A549 (cell line): ENCODE data around the gene CDKN1C. TPM values are rescaled to one million over a fixed set of nuclear protein-coding genes. Genes with fewer than 3 reads are reported as not detected.
A peak's percentile ranks its signal among the peaks of the same experiment; 100 is the strongest.

Source experiments
- ATAC-seq, 2 experiments: fragments of 200-7000 bp in 1 of 2; fragments of >200 bp in 1 of 2; cut with Nextera tagmentation in 1 of 2; cut with Tn5 transposase in 1 of 2; 3 replicates each; pipeline versions ENCODE4 v1.8.0 to v1.9.1; 2018 to 2020; ENCODE audit warnings: mild to moderate bottlenecking in 1 of 2, moderate library complexity in 1 of 2
- CTCF ChIA-PET: fragments of 300-600 bp; sonication (Branson Sonifier 250); formaldehyde crosslinking; extraction: SDS; loops from one replicate; lab custom pipeline; 2021; ENCODE audit warnings: antibody characterized with exemption, inconsistent platforms; lab: Yijun Ruan, JAX
- POLR2A ChIA-PET: fragments of 350-600 bp; formaldehyde crosslinking; extraction: SDS; loops from one replicate; lab custom pipeline; 2021; ENCODE audit warnings: antibody characterized with exemption, inconsistent platforms; lab: Yijun Ruan, JAX
- DNase-seq, 2 experiments: peaks; one replicate each; pipeline versions ENCODE4 v3.0.0 to v3.0.0-alpha.2; 2011 to 2016; ENCODE audit warnings: low read depth in 1 of 2, low spot score in 1 of 2
- FAIRE-seq: peaks from 2 replicates; lab custom pipeline; 2011; peaks lifted over from hg19 to GRCh38; lab: Jason Lieb, UNC
- H3K27ac ChIP-seq, 2 experiments: fragments of >200 bp; sonication (Bioruptor Twin); formaldehyde crosslinking; 3 replicates each; pipeline ENCODE4 v1.5.1; 2016 to 2017
- H3K4me1 ChIP-seq: fragments of >200 bp; sonication (Bioruptor Twin); formaldehyde crosslinking; 3 replicates; pipeline ENCODE4 v1.6.1; 2016
- H3K4me2 ChIP-seq: fragments of >200 bp; sonication (Bioruptor Twin); formaldehyde crosslinking; 3 replicates; pipeline ENCODE4 v1.6.1; 2016
- H3K4me3 ChIP-seq: fragments of >200 bp; sonication (Bioruptor Twin); formaldehyde crosslinking; 3 replicates; pipeline ENCODE4 v1.5.1; 2016
- H3K9me3 ChIP-seq: fragments of >200 bp; sonication (Bioruptor Twin); formaldehyde crosslinking; 3 replicates; pipeline ENCODE4 v1.6.1; 2016
- BHLHE40 ChIP-seq: IDR thresholded peaks from 2 replicates; pipeline ENCODE4 v1.6.1; 2012; ENCODE audit warnings: low read depth, low read length, inconsistent platforms
- CHD4 ChIP-seq: fragments of 200-600 bp; sonication (generic); IDR thresholded peaks from 2 replicates; pipeline ENCODE4 v1.6.1; 2016; ENCODE audit warnings: antibody characterized with exemption, mild to moderate bottlenecking, borderline replicate concordance
- EHF ChIP-seq: fragments of 250-450 bp; sonication (Bioruptor Pico); IDR thresholded peaks from 2 replicates; pipeline ENCODE4 v1.5.0; 2020; ENCODE audit warnings: mild to moderate bottlenecking
- ESRRA ChIP-seq: fragments of 150-350 bp; IDR thresholded peaks from 2 replicates; pipeline ENCODE4 v1.6.1; 2014; ENCODE audit warnings: mild to moderate bottlenecking, low read length, borderline replicate concordance
- HDAC2 ChIP-seq: fragments of 200-600 bp; sonication (generic); IDR thresholded peaks from 2 replicates; pipeline ENCODE4 v1.6.1; 2016
- HOXA7 ChIP-seq: fragments of 250-450 bp; sonication (Bioruptor Pico); IDR thresholded peaks from 2 replicates; pipeline ENCODE4 v1.5.0; 2020; ENCODE audit warnings: mild to moderate bottlenecking, moderate library complexity
- KDM1A ChIP-seq: fragments of 200-600 bp; sonication (generic); IDR thresholded peaks from 2 replicates; pipeline ENCODE4 v1.6.1; 2016; ENCODE audit warnings: low read depth, mild to moderate bottlenecking
- KDM5A ChIP-seq: fragments of 200-600 bp; sonication (generic); IDR thresholded peaks from 2 replicates; pipeline ENCODE4 v1.6.1; 2016; ENCODE audit warnings: antibody characterized with exemption, mild to moderate bottlenecking
- MYC ChIP-seq: IDR thresholded peaks from 2 replicates; pipeline ENCODE4 v1.6.1; 2012; ENCODE audit warnings: mild to moderate bottlenecking, inconsistent platforms, low read length, improper control_type of control experiment, borderline replicate concordance
- NFE2L2 ChIP-seq: fragments of 150-350 bp; conservative IDR thresholded peaks from 2 replicates; pipeline ENCODE4 v1.6.1; 2014; ENCODE audit warnings: low read length
- POLR2AphosphoS2 ChIP-seq: conservative IDR thresholded peaks from 2 replicates; pipeline ENCODE4 v1.6.1; 2012; ENCODE audit warnings: low read length, improper control_type of control experiment, inconsistent platforms
- RAD21 ChIP-seq, 2 experiments: fragments of >200 bp in 1 of 2; sonication (Bioruptor Twin) in 1 of 2; formaldehyde crosslinking in 1 of 2; IDR thresholded peaks in 1 of 2; conservative IDR thresholded peaks in 1 of 2; 2 replicates in 1 of 2; 3 replicates in 1 of 2; pipeline ENCODE4 v1.6.1; 2012 to 2018; ENCODE audit warnings: inconsistent platforms in 1 of 2
- RCOR1 ChIP-seq: fragments of 150-350 bp; IDR thresholded peaks from 2 replicates; pipeline ENCODE4 v1.6.1; 2014; ENCODE audit warnings: antibody characterized with exemption, low read length, low read depth
- TFCP2L1 ChIP-seq: fragments of 250-450 bp; sonication (Bioruptor Pico); IDR thresholded peaks from 2 replicates; pipeline ENCODE4 v1.5.0; 2021; ENCODE audit warnings: mild to moderate bottlenecking
- ZNF302 ChIP-seq: fragments of 250-450 bp; sonication (Bioruptor Pico); IDR thresholded peaks from 2 replicates; pipeline ENCODE4 v1.9.0; 2021; ENCODE audit warnings: inconsistent platforms, mild to moderate bottlenecking, moderate library complexity
- WGBS: methylation state at CpG from one replicate; pipeline ENCODE4 v1.1.6; 2017; ENCODE audit errors: missing lambda C conversion rate; 5-methylcytosine and 5-hydroxymethylcytosine counted together
- polyA plus RNA-seq, 4 experiments: library from polyadenylated mRNA; depleted of rRNA in 3 of 4; stranded (reverse); fragments of >200 nt; fragmentation: RNase III in 1 of 4; extraction: RNeasy Plus Mini Kit Qiagen cat#74134 plus additional on column Dnase treatment in 1 of 4; gene quantifications; 2 replicates in 3 of 4; 3 replicates in 1 of 4; pipeline ENCODE4 v1.2.3, GENCODE V29; 2011 to 2017
- TF ChIP-seq, protein P1 (sequence below): fragments of >200 bp; sonication (Bioruptor Twin); formaldehyde crosslinking; IDR thresholded peaks from 3 replicates; pipeline ENCODE4 v1.6.1; 2016
- TF ChIP-seq, protein P2 (sequence below): fragments of 450-650 bp; IDR thresholded peaks from 2 replicates; pipeline ENCODE4 v1.6.1; 2014; ENCODE audit warnings: antibody characterized with exemption
- TF ChIP-seq, protein P3 (sequence below): fragments of >200 bp; sonication (Bioruptor Twin); formaldehyde crosslinking; IDR thresholded peaks from 3 replicates; pipeline ENCODE4 v1.5.1; 2016
- TF ChIP-seq, protein P4 (sequence below): IDR thresholded peaks from 2 replicates; pipeline ENCODE4 v1.6.1; 2012

CDKN1C gene
- polyA plus RNA-seq, 2 of the 4 experiments (the other 2 are of a cell fraction) = 0.30 to 0.41 TPM

DNA sequence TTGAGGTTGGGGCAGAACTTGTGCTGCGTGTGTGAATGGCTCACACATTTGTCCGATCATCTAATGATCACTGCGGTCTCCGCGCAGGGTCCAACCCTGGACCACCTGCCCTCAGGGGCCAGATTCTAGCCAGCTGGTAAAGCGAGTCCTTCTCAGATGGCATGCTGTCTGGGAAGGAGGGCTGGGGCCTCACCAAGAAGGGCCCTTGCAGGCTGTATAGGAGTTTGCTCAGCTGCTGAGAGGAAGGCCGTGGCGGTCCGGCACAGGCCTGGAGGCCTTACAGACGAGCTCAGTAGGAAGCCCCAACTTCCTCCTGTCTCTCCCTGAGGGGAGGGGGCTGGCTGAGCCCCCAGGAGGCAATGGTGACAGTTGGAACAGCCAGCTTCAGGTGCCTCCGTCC is 29.9 kb upstream of the CDKN1C start:
- Histone ChIP-seq H3K4me3 (no peak overlapping the region), H3K4me1 (peaks cover 31% of the 10 kb centered on the region), H3K27ac (no peak overlapping the region), H3K9me3 (no peaks in the 10 kb centered on the region), H3K4me2 (no peak overlapping the region)
- ATAC-seq = no peak
- CTCF ChIA-PET = interaction anchor here (1.7 to 9.9 kb wide), 4 partner anchors 12 to 383 kb away, joined by 5 to 52 read pairs (median 24); partner anchors contain the start of gene PHLDA2
- DNase-seq = no peak
- POLR2A ChIA-PET = interaction anchor here (0.6 to 6.7 kb wide), 2 partner anchors 14 kb away, joined by 5 to 36 read pairs; partner anchors contain the start of gene PHLDA2
- FAIRE-seq = no peak
- 86% methylated on average over 11 of the region's 11 CpGs for WGBS
- TF ChIP-seq POLR2AphosphoS2 = no peak
- no peak for TF ChIP-seq NFE2L2
- TF ChIP-seq ZNF302 (CRISPR knock-in tag) = no peak
- TF ChIP-seq, protein P1, sequence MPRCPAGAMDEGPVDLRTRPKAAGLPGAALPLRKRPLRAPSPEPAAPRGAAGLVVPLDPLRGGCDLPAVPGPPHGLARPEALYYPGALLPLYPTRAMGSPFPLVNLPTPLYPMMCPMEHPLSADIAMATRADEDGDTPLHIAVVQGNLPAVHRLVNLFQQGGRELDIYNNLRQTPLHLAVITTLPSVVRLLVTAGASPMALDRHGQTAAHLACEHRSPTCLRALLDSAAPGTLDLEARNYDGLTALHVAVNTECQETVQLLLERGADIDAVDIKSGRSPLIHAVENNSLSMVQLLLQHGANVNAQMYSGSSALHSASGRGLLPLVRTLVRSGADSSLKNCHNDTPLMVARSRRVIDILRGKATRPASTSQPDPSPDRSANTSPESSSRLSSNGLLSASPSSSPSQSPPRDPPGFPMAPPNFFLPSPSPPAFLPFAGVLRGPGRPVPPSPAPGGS = no peak
- TF ChIP-seq ESRRA = no peak

DNA sequence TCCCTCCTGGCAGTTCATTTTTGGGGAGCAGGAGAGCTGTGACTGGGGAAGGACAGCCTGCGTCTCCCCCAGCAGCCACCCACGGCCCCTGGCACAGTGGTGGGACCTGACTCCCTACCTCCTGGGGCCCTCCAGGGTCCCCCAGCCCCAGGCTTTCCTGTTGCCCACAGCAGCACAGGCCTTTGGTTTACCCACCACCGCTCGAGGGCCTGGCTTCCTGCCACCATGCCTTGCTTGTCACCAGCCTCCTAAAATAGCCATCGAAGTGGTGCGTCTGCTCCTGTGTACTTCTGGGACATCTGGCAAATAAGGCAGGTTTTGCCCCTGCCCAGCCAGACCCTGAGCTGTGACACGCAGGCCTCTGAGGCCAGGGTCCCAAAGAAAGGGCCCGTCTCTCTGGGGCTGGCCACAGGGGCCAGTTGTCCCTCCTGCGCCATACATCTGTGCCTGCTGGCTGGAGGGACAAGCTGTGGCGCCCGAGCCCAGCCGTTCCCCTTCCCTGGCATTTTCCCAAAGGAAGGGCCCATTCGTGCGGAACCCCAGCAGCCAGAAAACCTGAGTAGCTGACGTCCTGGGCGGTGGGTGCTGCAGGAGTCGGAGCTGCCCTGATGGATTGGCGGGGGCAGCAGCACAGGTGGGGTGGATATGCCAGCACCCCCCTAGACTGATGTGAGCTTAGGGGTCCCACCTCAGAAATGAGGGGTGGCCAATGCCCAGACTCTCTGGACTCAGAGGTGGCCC is 29.1 kb upstream of the CDKN1C start:
- ChIA-PET CTCF (interaction anchor here (1.7 to 9.9 kb wide), 4 partner anchors 11 to 383 kb away, joined by 5 to 52 read pairs (median 20); partner anchors contain the start of gene PHLDA2), POLR2A (interaction anchor here (0.7 kb wide), 1 partner anchor 14 kb away, joined by 3 read pairs; no protein-coding TSS in a partner anchor)
- no peak for ATAC-seq
- Histone ChIP-seq H3K4me3 (no peak overlapping the region), H3K9me3 (no peaks in the 10 kb centered on the region), H3K27ac (peak overlapping the region in 1 of 2 experiments; percentile 90; a peak in 1 of 6 replicates), H3K4me1 (peaks cover 31% of the 10 kb centered on the region), H3K4me2 (no peak overlapping the region)
- TF ChIP-seq BHLHE40 = no peak
- no peak for TF ChIP-seq EHF (CRISPR knock-in tag)
- no peak for TF ChIP-seq KDM5A
- TF ChIP-seq HOXA7 (CRISPR knock-in tag) = no peak
- TF ChIP-seq CHD4 = no peak
- TF ChIP-seq RAD21 (conservative IDR thresholded peaks at IDR 0.05 in 1 of 2, IDR thresholded peaks at IDR 0.05 in 1 of 2) = no peak
- no peak for TF ChIP-seq HDAC2
- TF ChIP-seq, protein P2, sequence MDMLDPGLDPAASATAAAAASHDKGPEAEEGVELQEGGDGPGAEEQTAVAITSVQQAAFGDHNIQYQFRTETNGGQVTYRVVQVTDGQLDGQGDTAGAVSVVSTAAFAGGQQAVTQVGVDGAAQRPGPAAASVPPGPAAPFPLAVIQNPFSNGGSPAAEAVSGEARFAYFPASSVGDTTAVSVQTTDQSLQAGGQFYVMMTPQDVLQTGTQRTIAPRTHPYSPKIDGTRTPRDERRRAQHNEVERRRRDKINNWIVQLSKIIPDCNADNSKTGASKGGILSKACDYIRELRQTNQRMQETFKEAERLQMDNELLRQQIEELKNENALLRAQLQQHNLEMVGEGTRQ = no peak
- no peak for TF ChIP-seq KDM1A
- TF ChIP-seq MYC = no peak
- TF ChIP-seq, protein P3, sequence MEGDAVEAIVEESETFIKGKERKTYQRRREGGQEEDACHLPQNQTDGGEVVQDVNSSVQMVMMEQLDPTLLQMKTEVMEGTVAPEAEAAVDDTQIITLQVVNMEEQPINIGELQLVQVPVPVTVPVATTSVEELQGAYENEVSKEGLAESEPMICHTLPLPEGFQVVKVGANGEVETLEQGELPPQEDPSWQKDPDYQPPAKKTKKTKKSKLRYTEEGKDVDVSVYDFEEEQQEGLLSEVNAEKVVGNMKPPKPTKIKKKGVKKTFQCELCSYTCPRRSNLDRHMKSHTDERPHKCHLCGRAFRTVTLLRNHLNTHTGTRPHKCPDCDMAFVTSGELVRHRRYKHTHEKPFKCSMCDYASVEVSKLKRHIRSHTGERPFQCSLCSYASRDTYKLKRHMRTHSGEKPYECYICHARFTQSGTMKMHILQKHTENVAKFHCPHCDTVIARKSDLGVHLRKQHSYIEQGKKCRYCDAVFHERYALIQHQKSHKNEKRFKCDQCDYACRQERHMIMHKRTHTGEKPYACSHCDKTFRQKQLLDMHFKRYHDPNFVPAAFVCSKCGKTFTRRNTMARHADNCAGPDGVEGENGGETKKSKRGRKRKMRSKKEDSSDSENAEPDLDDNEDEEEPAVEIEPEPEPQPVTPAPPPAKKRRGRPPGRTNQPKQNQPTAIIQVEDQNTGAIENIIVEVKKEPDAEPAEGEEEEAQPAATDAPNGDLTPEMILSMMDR = no peak
- FAIRE-seq = no peak
- DNase-seq = no peak
- WGBS = 97% methylated on average over 18 of the region's 18 CpGs

DNA sequence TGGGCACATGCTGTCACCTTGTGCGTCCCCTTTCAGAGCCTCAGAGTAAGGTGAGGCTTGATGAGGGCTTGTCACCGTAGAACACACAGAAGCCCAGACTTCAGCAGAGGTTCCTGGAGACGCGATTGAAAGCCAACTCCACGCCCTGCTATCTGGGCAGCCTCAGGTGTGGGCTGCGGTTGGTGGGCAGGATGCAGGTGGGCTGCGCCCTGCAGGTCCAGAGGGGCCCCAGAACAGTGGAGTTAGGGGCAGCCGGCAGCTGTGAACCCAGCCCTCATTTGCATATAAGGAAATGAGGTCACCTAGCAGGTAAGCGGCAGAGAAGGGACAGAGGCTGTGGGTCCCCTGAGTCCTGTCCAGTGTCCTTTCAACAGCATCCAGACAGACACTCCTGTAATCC is 28.2 kb upstream of the CDKN1C start:
- no peak for FAIRE-seq
- POLR2A ChIA-PET = interaction anchor here (0.6 to 1.4 kb wide), 3 partner anchors 10 to 16 kb away, joined by 4 to 18 read pairs (median 9); partner anchors contain the start of gene PHLDA2
- Histone ChIP-seq H3K9me3 (no peaks in the 10 kb centered on the region), H3K4me2 (no peak overlapping the region; the same call in 2 of the 3 replicates), H3K4me3 (no peak overlapping the region), H3K27ac (peak overlapping the region; percentile 84 to 90), H3K4me1 (peaks cover 31% of the 10 kb centered on the region)
- no peak for DNase-seq
- CTCF ChIA-PET = interaction anchor here (1.0 to 9.9 kb wide), 8 partner anchors 8 to 382 kb away, joined by 3 to 52 read pairs (median 4); partner anchors contain the start of gene PHLDA2
- no peak for TF ChIP-seq TFCP2L1 (CRISPR knock-in tag)
- TF ChIP-seq, protein P3 = no peak
- no peak for TF ChIP-seq CHD4
- TF ChIP-seq, protein P4, sequence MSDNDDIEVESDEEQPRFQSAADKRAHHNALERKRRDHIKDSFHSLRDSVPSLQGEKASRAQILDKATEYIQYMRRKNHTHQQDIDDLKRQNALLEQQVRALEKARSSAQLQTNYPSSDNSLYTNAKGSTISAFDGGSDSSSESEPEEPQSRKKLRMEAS = no peak
- no peak for TF ChIP-seq RCOR1
- no peak for TF ChIP-seq RAD21 (conservative IDR thresholded peaks at IDR 0.05 in 1 of 2, IDR thresholded peaks at IDR 0.05 in 1 of 2)
- TF ChIP-seq KDM1A = no peak
- ATAC-seq = no peak
- WGBS = 91% methylated on average over 8 of the region's 9 CpGs
